Urinary bladder (tissue), 4 donors: ENCODE measurements around the gene RNASEH2B. TPM values are rescaled to one million over a fixed set of nuclear protein-coding genes. Genes with fewer than 3 reads are reported as not detected.

Source experiments
- DNase-seq: peaks from one replicate; pipeline ENCODE4 v3.0.0-alpha.2; 2015; ENCODE audit errors: extremely low spot score
- H3K27ac ChIP-seq: one replicate; pipeline ENCODE4 v1.5.1; 2013; ENCODE audit warnings: low read depth, mild to moderate bottlenecking, moderate library complexity
- H3K36me3 ChIP-seq: one replicate; pipeline ENCODE4 v1.6.1; 2013; ENCODE audit warnings: mild to moderate bottlenecking, moderate library complexity; ENCODE audit not compliant: insufficient read depth
- H3K4me1 ChIP-seq: one replicate; pipeline ENCODE4 v1.6.1; 2013; ENCODE audit warnings: mild to moderate bottlenecking, moderate library complexity; ENCODE audit not compliant: insufficient read depth
- H3K4me3 ChIP-seq: one replicate; pipeline ENCODE4 v1.5.1; 2013; ENCODE audit warnings: low read depth, low read length
- WGBS: extraction: QIAGEN DNeasy Blood & Tissue Kit; methylation state at CpG from one replicate; pipeline ENCODE4 v1.1.7; 2013; 5-methylcytosine and 5-hydroxymethylcytosine counted together
- polyA plus RNA-seq: library from polyadenylated mRNA; stranded (reverse); fragments of 200-250 nt; gene quantifications from one replicate; pipeline ENCODE4 v1.2.3, GENCODE V29; 2013
- total RNA-seq: library from RNA; depleted of rRNA; stranded (reverse); fragments of >200 nt; gene quantifications from one replicate; pipeline ENCODE4 v1.2.3, GENCODE V29; 2014
- donor health status: healthy with polysubstance abuse.
- donor health status: healthy.

RNASEH2B gene
- total and polyA plus RNA-seq, 2 donors, result 36.3 to 154 TPM

GRCh38 chr13:50914176-50914700 lies 4.6 kb downstream of the RNASEH2B start:
- DNase-seq, result no peak
- Histone ChIP-seq H3K27ac (no peak overlapping the region), H3K36me3 (no peaks in the 10 kb centered on the region), H3K4me1 (no peaks in the 10 kb centered on the region), H3K4me3 (no peak overlapping the region)
- 63% methylated on average over 9 of the region's 9 CpGs for WGBS

- Histone ChIP-seq H3K4me3 (no peak overlapping the region), H3K27ac (no peak overlapping the region), H3K36me3 (no peaks in the 10 kb centered on the region), H3K4me1 (no peaks in the 10 kb centered on the region)
- DNase-seq, result no peak
- WGBS, result 33% methylated on average over 1 of the region's 1 CpG
Observed at GRCh38 chr13:50914848-50915247, 5.3 kb downstream of the RNASEH2B start.

- no peaks in the 10 kb centered on the region for H3K36me3 ChIP-seq
- H3K4me1 ChIP-seq, result no peaks in the 10 kb centered on the region
- no peak overlapping the region for H3K27ac ChIP-seq
- no peak for DNase-seq
- no peak overlapping the region for H3K4me3 ChIP-seq
- WGBS, result 86% methylated on average over 5 of the region's 5 CpGs
Observed at GRCh38 chr13:50915565-50915964, 6.0 kb downstream of the RNASEH2B start.

- Histone ChIP-seq H3K4me3 (no peak overlapping the region), H3K27ac (no peak overlapping the region), H3K36me3 (no peaks in the 10 kb centered on the region), H3K4me1 (no peaks in the 10 kb centered on the region)
- no peak for DNase-seq
- 66% methylated on average over 2 of the region's 2 CpGs for WGBS
Observed at GRCh38 chr13:50916701-50917184, 7.2 kb downstream of the RNASEH2B start.

GRCh38 chr13:50917572-50917971 lies 8.0 kb downstream of the RNASEH2B start:
- Histone ChIP-seq H3K4me3 (no peak overlapping the region), H3K27ac (no peak overlapping the region), H3K4me1 (no peaks in the 10 kb centered on the region), H3K36me3 (peaks cover under 1% of the 10 kb centered on the region)
- no peak for DNase-seq

- H3K27ac ChIP-seq, result no peak overlapping the region
- DNase-seq, result no peak
- H3K4me1 ChIP-seq, result no peaks in the 10 kb centered on the region
- H3K36me3 ChIP-seq, result peaks cover 2% of the 10 kb centered on the region
- 65% methylated on average over 3 of the region's 3 CpGs for WGBS
- no peak overlapping the region for H3K4me3 ChIP-seq
Observed at GRCh38 chr13:50918567-50918966, 9.0 kb downstream of the RNASEH2B start.

GRCh38 chr13:50919277-50919676 lies 9.7 kb downstream of the RNASEH2B start:
- H3K4me3 ChIP-seq, result no peak overlapping the region
- no peak for DNase-seq
- H3K27ac ChIP-seq, result no peak overlapping the region
- H3K4me1 ChIP-seq, result no peaks in the 10 kb centered on the region
- H3K36me3 ChIP-seq, result peaks cover 2% of the 10 kb centered on the region
- 67% methylated on average over 2 of the region's 2 CpGs for WGBS

GRCh38 chr13:50921706-50922105 lies 12.1 kb downstream of the RNASEH2B start:
- WGBS, result 88% methylated on average over 1 of the region's 1 CpG
- H3K36me3 ChIP-seq, result peaks cover 2% of the 10 kb centered on the region
- no peak for DNase-seq
- H3K4me3 ChIP-seq, result no peak overlapping the region
- no peak overlapping the region for H3K27ac ChIP-seq
- no peaks in the 10 kb centered on the region for H3K4me1 ChIP-seq

- DNase-seq, result no peak
- Histone ChIP-seq H3K4me3 (no peak overlapping the region), H3K27ac (no peak overlapping the region), H3K36me3 (peaks cover 2% of the 10 kb centered on the region), H3K4me1 (no peaks in the 10 kb centered on the region)
- WGBS, result 94% methylated on average over 1 of the region's 1 CpG
Observed at GRCh38 chr13:50923272-50923671, 13.7 kb downstream of the RNASEH2B start.

- no peaks in the 10 kb centered on the region for H3K4me1 ChIP-seq
- no peak overlapping the region for H3K27ac ChIP-seq
- H3K36me3 ChIP-seq, result peaks cover 2% of the 10 kb centered on the region
- no peak for DNase-seq
- no peak overlapping the region for H3K4me3 ChIP-seq
Observed at GRCh38 chr13:50924025-50924424, 14.4 kb downstream of the RNASEH2B start.

GRCh38 chr13:50927701-50928100 lies 18.1 kb downstream of the RNASEH2B start:
- no peak for DNase-seq
- 65% methylated on average over 2 of the region's 2 CpGs for WGBS
- H3K4me1 ChIP-seq, result no peaks in the 10 kb centered on the region
- peaks cover 2% of the 10 kb centered on the region for H3K36me3 ChIP-seq
- H3K4me3 ChIP-seq, result no peak overlapping the region
- no peak overlapping the region for H3K27ac ChIP-seq

GRCh38 chr13:50928102-50928501 lies 18.5 kb downstream of the RNASEH2B start:
- no peak for DNase-seq
- no peaks in the 10 kb centered on the region for H3K4me1 ChIP-seq
- H3K4me3 ChIP-seq, result no peak overlapping the region
- no peak overlapping the region for H3K27ac ChIP-seq
- peaks cover 2% of the 10 kb centered on the region for H3K36me3 ChIP-seq
- WGBS, result 49% methylated on average over 2 of the region's 2 CpGs

GRCh38 chr13:50928659-50929462 lies 19.3 kb downstream of the RNASEH2B start:
- Histone ChIP-seq H3K4me3 (no peak overlapping the region), H3K36me3 (peaks cover 2% of the 10 kb centered on the region), H3K4me1 (no peaks in the 10 kb centered on the region), H3K27ac (no peak overlapping the region)
- 54% methylated on average over 3 of the region's 3 CpGs for WGBS
- DNase-seq, result no peak

- H3K4me1 ChIP-seq, result no peaks in the 10 kb centered on the region
- H3K27ac ChIP-seq, result no peak overlapping the region
- peaks cover 2% of the 10 kb centered on the region for H3K36me3 ChIP-seq
- 84% methylated on average over 6 of the region's 6 CpGs for WGBS
- H3K4me3 ChIP-seq, result no peak overlapping the region
- DNase-seq, result no peak
Observed at GRCh38 chr13:50932091-50932490, 22.5 kb downstream of the RNASEH2B start.
